K562 (cell line): ENCODE measurements around the gene PELI1. TPM values are rescaled to one million over a fixed set of nuclear protein-coding genes. Genes with fewer than 3 reads are reported as not detected.

Experiments used
- ATAC-seq: fragments of 200-7000 bp; cut with Tn5 transposase; 3 replicates; pipeline ENCODE4 v1.9.1; 2020; ENCODE audit warnings: moderate library complexity
- BruUV-seq: library from RNA; stranded (reverse); fragments of 400-500 nt; replicated peaks from 2 replicates; lab custom pipeline; 2021; lab: Mats Ljungman, UMichigan
- CTCF ChIA-PET: fragments of 300-600 bp; formaldehyde crosslinking; extraction: SDS; loops from one replicate; lab custom pipeline; 2021; ENCODE audit warnings: low intra/inter-chr PET ratio; lab: Yijun Ruan, JAX
- POLR2A ChIA-PET: fragments of 300-600, 350-650 bp; sonication (Branson Sonifier 250); formaldehyde crosslinking; extraction: SDS; loops from one replicate; lab custom pipeline; 2021; ENCODE audit warnings: antibody characterized with exemption, inconsistent platforms; lab: Yijun Ruan, JAX
- DNase-seq, 4 experiments: peaks; one replicate each; pipeline versions ENCODE4 v3.0.0 to v3.0.0-alpha.2; 2011 to 2018; ENCODE audit warnings: low spot score in 3 of 4, mixed read lengths in 3 of 4; ENCODE audit errors: extremely low read depth in 1 of 4
- FAIRE-seq: peaks from 2 replicates; lab custom pipeline; 2011; peaks lifted over from hg19 to GRCh38; lab: Jason Lieb, UNC
- H2AFZ ChIP-seq: 2 replicates; pipeline ENCODE4 v1.6.0; 2011; ENCODE audit warnings: low read depth, low read length, control low read depth, inconsistent platforms
- H3K27ac ChIP-seq: fragments of 200-600 bp; 3 replicates; pipeline ENCODE4 v1.8.0; 2011; ENCODE audit warnings: low read depth, mild to moderate bottlenecking, control low read depth, inconsistent platforms, low read length, moderate library complexity, mixed read lengths; ENCODE audit errors: extremely low read depth
- H3K27me3 ChIP-seq, 2 experiments: fragments of 300-600 bp in 1 of 2; 2 replicates in 1 of 2; 3 replicates in 1 of 2; pipeline versions ENCODE4 v1.6.0 to v1.8.0; 2011; ENCODE audit warnings: inconsistent platforms in 2 of 2, low read length in 2 of 2, mild to moderate bottlenecking in 1 of 2, mixed read lengths in 1 of 2, moderate library complexity in 1 of 2; ENCODE audit not compliant: control insufficient read depth in 2 of 2, insufficient read depth in 2 of 2
- H3K36me3 ChIP-seq: fragments of 300-600 bp; 3 replicates; pipeline ENCODE4 v1.8.0; 2011; ENCODE audit warnings: mild to moderate bottlenecking, low read length, inconsistent platforms; ENCODE audit not compliant: control insufficient read depth, insufficient read depth
- H3K4me1 ChIP-seq, 2 experiments: fragments of 200-600 bp in 1 of 2; replicated peaks in 1 of 2; 2 replicates in 1 of 2; 3 replicates in 1 of 2; pipeline versions ENCODE4 v1.5.1 to v1.8.0; 2011; ENCODE audit warnings: inconsistent platforms in 2 of 2, low read length in 2 of 2, mild to moderate bottlenecking in 1 of 2, mixed read lengths in 1 of 2, moderate library complexity in 1 of 2; ENCODE audit not compliant: control insufficient read depth in 2 of 2, insufficient read depth in 2 of 2
- H3K4me2 ChIP-seq: 2 replicates; pipeline ENCODE4 v1.6.1; 2011; ENCODE audit warnings: low read length, control low read depth, inconsistent platforms, mixed read lengths; ENCODE audit not compliant: insufficient read depth
- H3K4me3 ChIP-seq: fragments of 200-600 bp; sonication (generic), shearing (Covaris generic); 2 replicates; pipeline ENCODE4 v1.5.1; 2016; ENCODE audit warnings: control low read depth, inconsistent platforms
- H3K79me2 ChIP-seq: fragments of 200-600 bp; 3 replicates; pipeline ENCODE4 v1.8.0; 2011; ENCODE audit warnings: low read length, inconsistent platforms; ENCODE audit not compliant: control insufficient read depth, insufficient read depth
- H3K9ac ChIP-seq, 2 experiments: 2 replicates each; pipeline versions ENCODE4 v1.6.0 to v1.6.1; 2011; ENCODE audit warnings: low read depth in 2 of 2, low read length in 2 of 2, control low read depth in 1 of 2, inconsistent platforms in 1 of 2, mild to moderate bottlenecking in 1 of 2, mixed read lengths in 1 of 2; ENCODE audit not compliant: insufficient read depth in 1 of 2
- H3K9me1 ChIP-seq: one replicate; pipeline ENCODE4 v1.6.0; 2011; ENCODE audit warnings: inconsistent platforms, mild to moderate bottlenecking, low read length, moderate library complexity; ENCODE audit not compliant: control insufficient read depth, insufficient read depth
- H3K9me3 ChIP-seq: replicated peaks from 2 replicates; pipeline ENCODE4 v1.5.1; 2011; ENCODE audit warnings: low read depth, low read length, inconsistent platforms; ENCODE audit not compliant: control insufficient read depth, insufficient read depth
- H4K20me1 ChIP-seq: replicated peaks from 2 replicates; pipeline ENCODE4 v1.6.1; 2011; ENCODE audit warnings: low read length, inconsistent platforms, mixed read lengths; ENCODE audit not compliant: control insufficient read depth, insufficient read depth
- BCOR ChIP-seq: fragments of 450-650 bp; IDR thresholded peaks from 2 replicates; pipeline ENCODE4 v1.6.1; 2016
- C11orf30 ChIP-seq: fragments of 450-650 bp; IDR thresholded peaks from 2 replicates; pipeline ENCODE4 v1.6.1; 2016; ENCODE audit warnings: low read depth, mild to moderate bottlenecking
- FOSL1 ChIP-seq: fragments of 200-800 bp; sonication (Bioruptor generic); conservative IDR thresholded peaks from 2 replicates; pipeline ENCODE4 v1.6.1; 2016; ENCODE audit warnings: missing genetic modification characterization, missing compliant biosample characterization
- FOXJ2 ChIP-seq: fragments of 200-800 bp; sonication (Bioruptor generic); IDR thresholded peaks from 2 replicates; pipeline ENCODE4 v1.6.1; 2016; ENCODE audit warnings: missing genetic modification characterization, missing compliant biosample characterization
- JUNB ChIP-seq: fragments of 450-650 bp; formaldehyde crosslinking; conservative IDR thresholded peaks from 2 replicates; pipeline ENCODE4 v1.4.0; 2020; ENCODE audit warnings: mild to moderate bottlenecking
- MAFF ChIP-seq: IDR thresholded peaks from 2 replicates; pipeline ENCODE4 v1.6.1; 2012; ENCODE audit warnings: low read length, improper control_type of control experiment
- MECOM ChIP-seq: fragments of 250-450 bp; sonication (Bioruptor Pico); IDR thresholded peaks from 2 replicates; pipeline ENCODE4 v1.8.0; 2022; ENCODE audit warnings: inconsistent platforms
- NR2C1 ChIP-seq, 2 experiments: fragments of 450-650 bp; IDR thresholded peaks; 2 replicates each; pipeline ENCODE4 v1.6.1; 2017; ENCODE audit warnings: mild to moderate bottlenecking in 2 of 2, antibody characterized with exemption in 1 of 2, inconsistent platforms in 1 of 2, missing compliant biosample characterization in 1 of 2, missing genetic modification characterization in 1 of 2
- SLC30A9 ChIP-seq: fragments of 250-450 bp; sonication (Bioruptor Pico); IDR thresholded peaks from 2 replicates; pipeline ENCODE4 v1.8.0; 2022; ENCODE audit warnings: mild to moderate bottlenecking, moderate library complexity
- SPI1 ChIP-seq: IDR thresholded peaks from 2 replicates; pipeline ENCODE4 v1.6.1; 2011; ENCODE audit warnings: low read depth, low read length, control low read depth, borderline replicate concordance
- TEAD2 ChIP-seq: fragments of 450-650 bp; IDR thresholded peaks from 2 replicates; pipeline ENCODE4 v1.6.1; 2016; ENCODE audit warnings: missing genetic modification characterization, control low read depth, missing compliant biosample characterization
- THAP7 ChIP-seq: fragments of 250-450 bp; sonication (Bioruptor Pico); IDR thresholded peaks from 2 replicates; pipeline ENCODE4 v1.5.0; 2021
- ZNF124 ChIP-seq: sonication (generic); formaldehyde crosslinking; IDR thresholded peaks from 2 replicates; pipeline ENCODE4 v1.8.1; 2022; ENCODE audit warnings: missing genetic modification reagents
- ZNF316 ChIP-seq: fragments of 450-650 bp; IDR thresholded peaks from 2 replicates; pipeline ENCODE4 v1.6.1; 2016
- ZNF41 ChIP-seq: fragments of 250-450 bp; sonication (Bioruptor Pico); conservative IDR thresholded peaks from 2 replicates; pipeline ENCODE4 v1.4.0; 2020; ENCODE audit warnings: mild to moderate bottlenecking
- ZNF644 ChIP-seq: fragments of 200-800 bp; sonication (Bioruptor generic); IDR thresholded peaks from 2 replicates; pipeline ENCODE4 v1.6.1; 2016; ENCODE audit warnings: low read depth, missing genetic modification characterization, missing compliant biosample characterization
- WGBS: fragments of 100-300 bp; shearing (Covaris generic); methylation state at CpG from one replicate; pipeline ENCODE4 v1.1.6; 2016; ENCODE audit warnings: low coverage, mixed read lengths; ENCODE audit not compliant: insufficient coverage; ENCODE audit errors: missing lambda C conversion rate; 5-methylcytosine and 5-hydroxymethylcytosine counted together
- in situ Hi-C: fragments of 300-500 bp; cut with MboI; formaldehyde crosslinking; loops from 4 replicates; pipeline ENCODE4 v1.15.0; 2018; ENCODE audit warnings: inconsistent platforms, mixed read lengths
- intact Hi-C: fragments of 100-400 bp; cut with micrococcal nuclease; formaldehyde crosslinking; loops from 2 replicates; pipeline ENCODE4 v1.14.2; 2022
- polyA plus RNA-seq, 8 experiments: library from polyadenylated mRNA; depleted of rRNA in 4 of 8; stranded (reverse) in 5 of 8; unstranded in 3 of 8; fragments of >200 nt; fragmentation: Nextera tagmentation in 2 of 8; fragmentation: Illumina TruSeq in 1 of 8; extraction: Ambion mirVana in 2 of 8; extraction: Trizol in 1 of 8; gene quantifications; 2 replicates each; pipeline versions ENCODE4 v1.2.1 to v1.2.3, GENCODE V29; 2011 to 2014; ENCODE audit warnings: inconsistent platforms in 1 of 8, missing spikeins in 1 of 8
- total RNA-seq, 7 experiments: library from RNA; depleted of rRNA in 6 of 7; stranded (reverse); fragments of >200 nt in 6 of 7; fragmentation: Illumina TruSeq in 2 of 7; extraction: Trizol in 2 of 7; gene quantifications; 2 replicates each; pipeline versions ENCODE4 v1.2.1 to v1.2.3, GENCODE V29; 2011 to 2021; ENCODE audit warnings: low replicate concordance in 1 of 7
- TF ChIP-seq, protein P1 (sequence below): fragments of 250-450 bp; sonication (Bioruptor Pico); IDR thresholded peaks from 2 replicates; pipeline ENCODE4 v1.9.0; 2021; ENCODE audit warnings: mild to moderate bottlenecking
- TF ChIP-seq, protein P2 (sequence below): fragments of 450-650 bp; IDR thresholded peaks from 2 replicates; pipeline ENCODE4 v1.6.1; 2018; ENCODE audit warnings: mild to moderate bottlenecking, low read depth; ENCODE audit not compliant: partially characterized antibody
- TF ChIP-seq, protein P3 (sequence below), 3 experiments: fragments of 200-800 bp in 1 of 3; fragments of 250-450 bp in 1 of 3; fragments of 450-650 bp in 1 of 3; sonication (Bioruptor Pico) in 1 of 3; sonication (Bioruptor generic) in 1 of 3; formaldehyde crosslinking in 1 of 3; IDR thresholded peaks; 2 replicates each; pipeline versions ENCODE4 v1.6.1 to v1.8.0; 2016 to 2022; ENCODE audit warnings: mild to moderate bottlenecking in 2 of 3, missing genetic modification characterization in 2 of 3, missing compliant biosample characterization in 1 of 3, moderate library complexity in 1 of 3

Gene PELI1
- total and polyA plus RNA-seq, 9 of the 15 experiments (the other 6 are each of a cell fraction or from before 2014, with no cell fraction given), result 3.3 to 19.2 (median 12.5) TPM

GRCh38 chr2:64192125-64192479 lies 47.9 kb upstream of the PELI1 start:
- in situ Hi-C loops (no loop called here), intact Hi-C loops (no loop called here)
- Histone ChIP-seq H3K9me3 (no peaks in the 10 kb centered on the region), H2AFZ (peak overlapping the region; percentile 44), H3K36me3 (no peaks in the 10 kb centered on the region), H3K4me1 (peaks cover 0 to 13% of the 10 kb centered on the region in 2 experiments; a peak in 2 of 5 replicates), H3K9me1 (no peaks in the 10 kb centered on the region), H3K27ac (no peak overlapping the region), H3K9ac (no peak overlapping the region), H4K20me1 (no peaks in the 10 kb centered on the region), H3K27me3 (0 out of 5 replicates have a peak, but pooled peaks cover 0 to 2% of the 10 kb centered on the region in 2 experiments), H3K4me3 (no peak overlapping the region), H3K4me2 (peak overlapping the region; percentile 4; the same call in 1 of the 2 replicates), H3K79me2 (no peaks in the 10 kb centered on the region)
- ChIA-PET CTCF (no interaction called here), POLR2A (interaction anchor here (0.9 kb wide), 1 partner anchor 14 kb away, joined by 3 read pairs; no protein-coding TSS in a partner anchor)
- DNase-seq, result no peak
- 16% methylated on average over 6 of the region's 6 CpGs for WGBS
- no peak for FAIRE-seq
- no TSS peak for BruUV-seq
- ATAC-seq, result no peak
- no peak for TF ChIP-seq SLC30A9 (CRISPR knock-in tag)
- TF ChIP-seq, protein P1, sequence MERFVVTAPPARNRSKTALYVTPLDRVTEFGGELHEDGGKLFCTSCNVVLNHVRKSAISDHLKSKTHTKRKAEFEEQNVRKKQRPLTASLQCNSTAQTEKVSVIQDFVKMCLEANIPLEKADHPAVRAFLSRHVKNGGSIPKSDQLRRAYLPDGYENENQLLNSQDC (CRISPR knock-in tag), result no peak
- TF ChIP-seq MAFF, result peak; percentile 43; the same call in 1 of the 2 replicates
- no peak for TF ChIP-seq NR2C1 (IDR thresholded peaks at IDR 0.05)
- TF ChIP-seq NR2C1 (tag; IDR thresholded peaks at IDR 0.05), result no peak
- no peak for TF ChIP-seq BCOR
- no peak for TF ChIP-seq MECOM
- TF ChIP-seq, protein P2, sequence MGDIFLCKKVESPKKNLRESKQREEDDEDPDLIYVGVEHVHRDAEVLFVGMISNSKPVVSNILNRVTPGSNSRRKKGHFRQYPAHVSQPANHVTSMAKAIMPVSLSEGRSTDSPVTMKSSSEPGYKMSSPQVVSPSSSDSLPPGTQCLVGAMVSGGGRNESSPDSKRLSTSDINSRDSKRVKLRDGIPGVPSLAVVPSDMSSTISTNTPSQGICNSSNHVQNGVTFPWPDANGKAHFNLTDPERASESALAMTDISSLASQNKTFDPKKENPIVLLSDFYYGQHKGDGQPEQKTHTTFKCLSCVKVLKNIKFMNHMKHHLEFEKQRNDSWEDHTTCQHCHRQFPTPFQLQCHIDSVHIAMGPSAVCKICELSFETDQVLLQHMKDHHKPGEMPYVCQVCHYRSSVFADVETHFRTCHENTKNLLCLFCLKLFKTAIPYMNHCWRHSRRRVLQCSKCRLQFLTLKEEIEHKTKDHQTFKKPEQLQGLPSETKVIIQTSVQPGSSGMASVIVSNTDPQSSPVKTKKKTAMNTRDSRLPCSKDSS, result no peak
- peak; percentile 56; the same call in 1 of the 2 replicates for TF ChIP-seq SPI1
- TF ChIP-seq ZNF316, result peak; percentile 71
- TF ChIP-seq ZNF644 (tag), result no peak
- no peak for TF ChIP-seq FOXJ2 (tag)
- TF ChIP-seq THAP7 (CRISPR knock-in tag), result no peak
- TF ChIP-seq TEAD2, result no peak
- TF ChIP-seq, protein P3, sequence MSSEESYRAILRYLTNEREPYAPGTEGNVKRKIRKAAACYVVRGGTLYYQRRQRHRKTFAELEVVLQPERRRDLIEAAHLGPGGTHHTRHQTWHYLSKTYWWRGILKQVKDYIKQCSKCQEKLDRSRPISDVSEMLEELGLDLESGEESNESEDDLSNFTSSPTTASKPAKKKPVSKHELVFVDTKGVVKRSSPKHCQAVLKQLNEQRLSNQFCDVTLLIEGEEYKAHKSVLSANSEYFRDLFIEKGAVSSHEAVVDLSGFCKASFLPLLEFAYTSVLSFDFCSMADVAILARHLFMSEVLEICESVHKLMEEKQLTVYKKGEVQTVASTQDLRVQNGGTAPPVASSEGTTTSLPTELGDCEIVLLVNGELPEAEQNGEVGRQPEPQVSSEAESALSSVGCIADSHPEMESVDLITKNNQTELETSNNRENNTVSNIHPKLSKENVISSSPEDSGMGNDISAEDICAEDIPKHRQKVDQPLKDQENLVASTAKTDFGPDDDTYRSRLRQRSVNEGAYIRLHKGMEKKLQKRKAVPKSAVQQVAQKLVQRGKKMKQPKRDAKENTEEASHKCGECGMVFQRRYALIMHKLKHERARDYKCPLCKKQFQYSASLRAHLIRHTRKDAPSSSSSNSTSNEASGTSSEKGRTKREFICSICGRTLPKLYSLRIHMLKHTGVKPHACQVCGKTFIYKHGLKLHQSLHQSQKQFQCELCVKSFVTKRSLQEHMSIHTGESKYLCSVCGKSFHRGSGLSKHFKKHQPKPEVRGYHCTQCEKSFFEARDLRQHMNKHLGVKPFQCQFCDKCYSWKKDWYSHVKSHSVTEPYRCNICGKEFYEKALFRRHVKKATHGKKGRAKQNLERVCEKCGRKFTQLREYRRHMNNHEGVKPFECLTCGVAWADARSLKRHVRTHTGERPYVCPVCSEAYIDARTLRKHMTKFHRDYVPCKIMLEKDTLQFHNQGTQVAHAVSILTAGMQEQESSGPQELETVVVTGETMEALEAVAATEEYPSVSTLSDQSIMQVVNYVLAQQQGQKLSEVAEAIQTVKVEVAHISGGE (CRISPR knock-in tag; IDR thresholded peaks at IDR 0.05), result no peak
- TF ChIP-seq JUNB, result no peak
- no peak for TF ChIP-seq FOSL1
- TF ChIP-seq ZNF124 (CRISPR knock-in tag), result no peak
- TF ChIP-seq ZNF41 (CRISPR knock-in tag), result no peak
- TF ChIP-seq C11orf30, result peak; percentile 57; the same call in 1 of the 2 replicates
